Measurements from ENCODE around the gene NPPB. TPM values are rescaled to one million over a fixed set of nuclear protein-coding genes. Genes with fewer than 3 reads are reported as not detected.

NPPB gene
- total RNA-seq, 1 donor from 2014 or later = 0.41 TPM

DNA sequence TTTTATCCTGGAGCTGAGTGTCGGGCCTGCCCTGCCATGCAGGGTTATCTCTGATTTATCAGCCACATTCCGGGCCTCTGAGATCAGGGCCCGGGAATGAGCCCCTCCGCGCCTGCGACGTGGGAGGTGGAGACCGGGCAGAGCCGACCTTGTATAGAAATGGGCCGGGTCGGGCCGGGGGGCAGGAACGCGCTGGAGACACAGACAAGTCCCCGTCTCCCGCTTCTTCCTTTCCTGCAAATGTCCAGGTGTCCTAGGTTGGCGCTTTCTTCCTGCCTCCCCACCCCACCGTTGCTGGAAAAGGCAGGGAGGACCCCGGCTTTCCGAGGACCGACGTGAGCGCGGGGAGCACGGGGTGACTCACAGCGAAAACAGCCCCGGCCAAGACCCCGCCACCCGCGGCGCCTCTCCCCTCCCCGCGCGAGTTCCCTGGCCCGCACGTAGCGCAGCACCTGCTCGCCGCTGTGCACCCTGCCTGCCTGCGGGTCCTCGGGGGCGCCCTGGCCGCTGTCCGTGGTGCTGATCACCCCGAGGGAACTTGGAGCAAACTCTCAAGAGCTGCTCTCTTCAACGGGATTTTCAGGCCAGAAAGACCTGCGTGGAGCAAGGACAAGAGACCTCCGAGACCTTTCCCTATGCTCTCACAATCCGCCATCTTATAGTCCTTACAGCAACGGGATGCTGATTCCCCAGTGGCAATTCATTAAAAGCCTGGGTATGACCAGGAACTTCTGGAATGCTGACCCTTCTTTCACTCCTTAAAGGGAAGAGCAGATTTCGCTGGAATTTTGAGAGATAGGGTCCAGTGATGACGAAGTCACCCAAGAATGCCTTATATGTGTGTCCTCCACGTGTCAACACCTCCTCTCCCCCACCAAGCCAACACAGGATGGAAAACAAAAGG, 475 bp upstream of the NPPB start:
- FAIRE-seq = no peak
- peak; percentile 31 to 59 for DNase-seq (ENCODE audit: low spot score in 2 of 2)

DNA sequence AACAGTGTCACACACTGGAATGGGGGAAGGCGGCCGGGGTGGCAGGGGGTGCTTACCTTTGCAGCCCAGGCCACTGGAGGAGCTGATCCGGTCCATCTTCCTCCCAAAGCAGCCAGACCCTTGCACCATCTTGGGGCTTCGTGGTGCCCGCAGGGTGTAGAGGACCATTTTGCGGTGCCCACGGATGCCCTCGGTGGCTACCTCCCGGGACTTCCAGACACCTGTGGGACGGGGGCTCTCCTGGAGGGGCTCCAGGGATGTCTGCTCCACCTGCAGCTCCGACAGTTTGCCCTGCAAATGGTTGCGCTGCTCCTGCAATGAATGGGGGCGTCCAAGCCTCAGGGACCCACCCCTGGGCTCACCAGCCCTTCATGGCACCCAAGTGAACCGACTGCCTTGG, 587 bp downstream of the NPPB start:
- FAIRE-seq = no peak
- DNase-seq (ENCODE audit: low spot score in 2 of 2) = no peak

DNA sequence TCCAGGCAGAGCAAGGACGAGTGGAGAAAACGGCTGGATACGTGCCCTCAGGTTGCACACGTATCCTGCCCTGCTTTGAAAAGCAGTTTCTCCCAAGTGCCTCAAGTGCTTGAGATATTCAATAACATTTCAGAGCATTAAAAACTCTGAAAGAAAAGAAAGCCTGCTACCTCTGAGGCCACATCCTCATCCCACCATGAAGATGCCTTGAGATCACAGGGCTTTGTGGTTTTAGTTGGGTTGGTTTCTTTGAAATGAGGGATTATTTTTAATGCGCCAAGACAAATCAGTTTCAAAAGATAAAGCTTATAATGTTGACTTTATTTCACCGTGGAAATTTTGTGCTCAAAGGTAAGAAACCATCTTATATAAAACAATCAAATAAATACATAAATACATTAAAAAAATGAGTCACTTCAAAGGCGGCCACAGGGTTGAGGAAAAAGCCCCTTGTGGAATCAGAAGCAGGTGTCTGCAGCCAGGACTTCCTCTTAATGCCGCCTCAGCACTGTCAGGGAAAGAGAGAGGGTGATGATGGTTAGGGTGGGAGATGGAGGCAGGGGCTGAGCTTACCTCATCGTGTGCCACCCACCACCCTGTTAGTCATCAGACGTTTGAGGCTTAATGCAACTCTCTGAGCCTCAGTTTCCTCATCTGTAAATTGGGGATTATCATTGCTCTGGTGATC, 1.4 kb downstream of the NPPB start:
- DNase-seq (ENCODE audit: low spot score in 2 of 2) = no peak

DNA sequence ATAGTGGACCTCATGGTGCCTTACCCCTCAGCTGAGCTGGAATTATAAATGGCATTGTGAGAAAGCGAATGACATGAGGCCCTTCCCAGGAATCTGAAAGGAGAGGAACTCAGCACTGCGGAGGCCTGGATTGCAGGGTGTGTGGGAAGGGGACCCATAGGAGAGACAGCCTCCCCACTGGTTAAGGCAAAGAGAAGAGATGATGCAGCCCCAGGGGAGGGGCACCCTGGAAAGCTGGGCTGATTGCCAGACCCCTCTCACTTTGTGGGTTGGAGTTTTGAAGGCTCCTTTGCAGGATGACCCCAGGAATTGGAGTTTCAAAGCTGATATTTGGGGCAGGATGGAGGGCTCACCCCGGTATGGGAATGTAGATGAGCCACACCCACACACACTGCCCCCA, 2.0 kb downstream of the NPPB start:
- DNase-seq (ENCODE audit: low spot score in 2 of 2) = no peak
- no peak for FAIRE-seq

More for the DNA sequence above, 1.4 kb downstream of the NPPB start:
- FAIRE-seq = no peak

DNA sequence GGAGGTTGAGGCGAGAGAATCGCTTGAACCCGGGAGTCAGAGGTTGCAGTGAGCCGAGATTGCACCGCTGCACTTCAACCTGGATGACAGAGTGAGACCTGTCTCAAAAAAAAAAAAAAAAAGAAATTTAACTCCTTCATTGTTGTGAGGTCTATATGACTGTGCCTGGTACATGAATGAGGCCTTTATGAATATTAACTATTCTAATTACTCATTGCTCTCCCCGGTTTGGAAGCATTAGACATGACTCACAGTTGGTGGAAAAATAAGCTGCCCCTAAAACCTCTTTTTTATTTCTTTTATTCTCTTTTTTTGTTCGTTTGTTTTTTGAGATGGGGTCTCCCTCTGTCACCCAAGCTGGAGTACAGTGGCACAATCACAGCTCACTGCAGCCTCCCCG, 3.3 kb downstream of the NPPB start:
- no peak for DNase-seq (ENCODE audit: low spot score in 2 of 2)
- no peak for FAIRE-seq

DNA sequence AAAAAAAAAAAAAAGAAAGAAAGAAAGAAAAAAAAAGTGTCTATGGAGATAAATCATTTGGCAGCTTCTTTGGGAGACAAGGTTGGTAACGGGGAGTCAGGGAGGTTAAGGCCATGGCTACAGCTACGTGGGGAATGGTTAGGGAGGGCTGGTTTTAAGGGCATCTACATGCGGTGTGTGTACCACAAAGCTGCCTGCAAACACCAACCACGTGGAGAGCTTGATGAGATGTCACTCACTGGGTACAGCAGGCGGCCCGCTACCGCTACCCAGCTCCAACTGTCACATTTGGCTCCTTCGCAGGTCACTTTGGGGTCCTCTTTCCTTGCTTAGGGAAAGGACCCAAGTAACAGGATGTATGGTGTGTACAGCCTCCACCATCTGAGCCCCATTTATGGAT, 4.2 kb downstream of the NPPB start:
- no peak for DNase-seq (ENCODE audit: low spot score in 2 of 2)

DNA sequence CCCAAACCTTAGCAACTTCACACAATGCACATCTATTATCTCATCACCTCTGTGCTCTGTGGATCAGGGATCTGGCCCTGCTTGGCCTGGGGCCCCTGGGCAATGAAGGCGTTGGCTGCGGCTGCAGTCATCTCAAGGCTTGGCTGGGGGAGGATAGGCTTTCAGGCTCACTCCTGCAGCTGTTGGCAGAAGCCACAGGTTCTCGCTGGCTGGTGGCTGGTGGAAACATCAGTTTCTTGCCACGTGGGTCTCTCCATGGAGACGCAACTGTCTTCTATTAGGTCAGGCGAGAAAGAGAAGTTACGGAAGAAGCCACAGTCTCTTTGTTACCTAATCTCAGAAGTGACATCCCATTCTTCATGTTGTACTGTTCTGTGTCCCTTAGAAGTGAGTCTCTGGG, 7.6 kb downstream of the NPPB start:
- FAIRE-seq (no peak), DNase-seq (ENCODE audit: low spot score in 2 of 2) (no peak)

More for the DNA sequence above, 4.2 kb downstream of the NPPB start:
- FAIRE-seq = no peak

DNA sequence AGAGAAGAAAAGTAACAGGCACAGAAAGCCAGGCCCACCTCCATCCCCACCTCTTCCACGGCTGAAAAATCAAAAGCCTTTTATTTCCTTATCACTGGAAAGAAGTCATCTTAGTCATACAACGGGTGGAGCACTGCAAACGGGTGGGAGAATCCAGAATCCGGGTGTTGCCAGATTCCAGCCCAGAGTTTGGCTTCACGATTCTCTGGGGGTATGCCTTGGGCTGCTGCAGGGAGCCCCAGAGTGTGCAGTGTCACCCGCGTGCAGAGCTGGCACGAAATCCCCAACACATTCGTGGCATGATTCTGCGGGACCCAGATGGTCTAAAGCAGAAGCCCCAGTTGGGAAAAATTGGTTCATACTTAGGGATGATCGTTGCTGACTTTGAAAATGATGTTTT, 8.6 kb downstream of the NPPB start:
- no peak for FAIRE-seq
- DNase-seq (ENCODE audit: low spot score in 2 of 2) = no peak

DNA sequence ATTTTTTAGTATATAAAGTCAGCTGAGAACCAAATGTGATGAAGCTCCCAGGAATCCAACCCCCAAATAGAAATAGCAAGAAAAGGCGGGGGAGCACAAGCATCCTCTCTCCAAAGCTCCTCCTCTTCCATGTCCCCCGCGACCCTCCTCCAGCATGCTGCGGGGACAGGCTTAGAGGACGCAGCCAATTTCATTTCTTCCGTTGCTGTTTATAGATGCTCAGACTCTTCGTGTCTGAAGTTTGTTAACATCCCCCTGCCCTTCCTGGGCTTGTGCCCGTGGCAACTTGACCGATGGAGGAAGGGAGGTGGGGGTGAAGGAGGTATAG, 10.4 kb downstream of the NPPB start:
- no peak for DNase-seq (ENCODE audit: low spot score in 2 of 2)
- no peak for FAIRE-seq

DNA sequence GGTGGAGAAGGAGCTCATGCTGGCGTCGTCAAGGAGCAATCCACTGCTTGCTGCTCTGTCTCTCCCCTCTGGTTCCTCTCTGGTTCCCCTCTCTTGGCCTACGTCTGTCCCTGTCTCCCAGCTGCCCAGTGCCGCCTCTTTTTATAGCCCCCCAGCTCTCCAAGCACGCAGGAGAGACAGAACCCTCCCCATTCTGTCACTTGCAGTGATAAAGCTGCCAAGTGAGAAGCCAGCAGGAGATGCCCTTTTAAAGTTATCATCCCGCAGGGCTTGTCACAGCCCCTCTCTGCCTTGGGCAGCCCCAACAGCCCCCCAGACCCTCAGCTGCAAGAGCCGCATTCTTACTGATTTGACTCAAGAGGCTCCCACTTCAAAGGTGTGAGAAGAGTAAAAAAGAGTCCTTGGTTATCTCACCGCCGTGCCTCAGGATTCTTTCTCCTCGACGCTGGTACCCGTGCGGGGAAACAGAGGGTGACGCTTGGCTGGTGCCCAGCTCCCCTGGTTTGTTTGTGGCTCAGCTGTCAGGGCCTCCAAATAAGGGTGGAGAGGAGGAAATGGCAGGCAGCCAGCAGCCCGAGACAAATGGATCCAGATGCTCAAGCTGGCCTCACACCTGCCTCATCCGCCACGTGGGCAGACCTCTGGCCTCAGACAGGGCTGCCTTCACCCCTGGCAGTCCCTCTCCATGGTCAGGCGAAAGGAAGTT, 10.9 kb downstream of the NPPB start, which contains the start of gene NPPA:
NPPA (minus strand) TSS at position 117 of the 706 bp plus-strand sequence; CDS start at position 18, 99 bp downstream.
- peak in 1 of 2 donors; percentile 48 for DNase-seq (ENCODE audit: low spot score in 2 of 2)

DNA sequence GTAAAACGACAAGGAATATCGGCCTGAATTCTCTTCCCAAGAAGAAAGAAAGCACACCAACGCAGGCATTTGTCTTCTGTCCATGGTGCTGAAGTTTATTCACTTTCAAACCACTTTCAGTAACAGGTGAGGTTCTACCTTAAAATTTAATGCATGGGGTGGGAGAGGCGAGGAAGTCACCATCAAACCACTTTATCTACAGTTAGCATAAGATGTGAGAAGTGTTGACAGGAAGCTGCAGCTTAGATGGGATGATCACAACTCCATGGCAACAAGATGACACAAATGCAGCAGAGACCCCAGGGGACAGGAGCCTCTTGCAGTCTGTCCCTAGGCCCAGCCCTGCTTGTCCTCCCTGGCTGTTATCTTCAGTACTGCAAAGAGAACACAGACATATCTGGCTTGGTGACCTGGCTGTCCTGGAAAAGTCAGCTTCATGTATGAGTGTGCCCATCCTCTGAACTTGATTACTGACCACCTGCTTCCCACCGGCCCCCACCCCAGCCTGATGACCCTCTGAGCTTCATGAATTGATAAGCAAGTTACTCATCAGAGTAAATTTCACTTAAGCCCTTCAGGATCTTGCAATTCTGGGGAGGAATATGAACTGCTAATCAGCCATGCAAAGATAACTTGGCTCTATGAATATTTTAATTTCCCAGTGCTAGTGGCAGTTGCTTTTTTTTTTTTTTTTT, 13.0 kb downstream of the NPPB start:
- DNase-seq (ENCODE audit: low spot score in 2 of 2) = no peak
- FAIRE-seq = no peak

More for the DNA sequence above, 10.9 kb downstream of the NPPB start, which contains the start of gene NPPA:
- FAIRE-seq = no peak

DNA sequence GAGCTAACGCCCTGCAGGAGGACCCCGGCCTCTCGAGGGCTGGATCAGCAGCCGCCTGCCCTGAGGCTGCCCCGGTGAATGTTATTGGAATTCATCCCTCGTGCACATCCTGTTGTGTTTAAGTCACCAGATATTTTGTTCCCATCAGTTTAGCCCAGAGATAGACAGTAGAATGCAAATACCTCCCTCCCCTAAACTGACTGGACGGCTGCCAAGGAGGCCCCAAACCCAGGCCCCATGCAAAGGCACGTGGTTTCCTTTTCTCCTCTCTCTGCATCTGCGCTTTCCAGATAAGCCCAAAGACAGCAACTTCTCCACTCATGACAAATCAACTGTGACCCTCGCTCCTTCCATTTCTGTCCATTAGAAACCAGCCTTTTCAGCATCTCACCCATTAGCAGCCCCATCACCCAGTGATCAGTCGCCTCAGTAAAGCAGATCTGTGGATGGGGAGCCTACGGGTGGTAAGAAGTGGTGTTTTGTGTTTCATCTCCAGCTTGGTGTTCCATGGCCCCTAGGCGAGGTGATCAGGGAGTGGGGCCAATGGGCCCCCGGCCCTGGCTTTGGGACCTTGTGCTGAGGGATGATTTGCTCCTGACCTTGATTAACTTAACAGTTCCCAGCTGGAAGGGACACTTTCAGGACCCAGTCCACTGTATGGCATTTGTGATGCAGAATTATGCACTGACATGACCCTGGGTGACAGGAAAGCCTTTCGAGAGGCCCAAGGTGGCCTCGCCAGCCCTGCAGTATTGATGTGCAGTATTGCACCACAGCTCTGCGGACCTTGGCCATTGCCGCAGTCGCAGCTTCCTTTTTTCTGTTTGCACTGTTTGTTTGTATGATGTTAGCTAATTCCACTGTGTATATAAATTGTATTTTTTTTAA, 16.3 kb downstream of the NPPB start:
- no peak for FAIRE-seq
- DNase-seq (ENCODE audit: low spot score in 2 of 2) = no peak

DNA sequence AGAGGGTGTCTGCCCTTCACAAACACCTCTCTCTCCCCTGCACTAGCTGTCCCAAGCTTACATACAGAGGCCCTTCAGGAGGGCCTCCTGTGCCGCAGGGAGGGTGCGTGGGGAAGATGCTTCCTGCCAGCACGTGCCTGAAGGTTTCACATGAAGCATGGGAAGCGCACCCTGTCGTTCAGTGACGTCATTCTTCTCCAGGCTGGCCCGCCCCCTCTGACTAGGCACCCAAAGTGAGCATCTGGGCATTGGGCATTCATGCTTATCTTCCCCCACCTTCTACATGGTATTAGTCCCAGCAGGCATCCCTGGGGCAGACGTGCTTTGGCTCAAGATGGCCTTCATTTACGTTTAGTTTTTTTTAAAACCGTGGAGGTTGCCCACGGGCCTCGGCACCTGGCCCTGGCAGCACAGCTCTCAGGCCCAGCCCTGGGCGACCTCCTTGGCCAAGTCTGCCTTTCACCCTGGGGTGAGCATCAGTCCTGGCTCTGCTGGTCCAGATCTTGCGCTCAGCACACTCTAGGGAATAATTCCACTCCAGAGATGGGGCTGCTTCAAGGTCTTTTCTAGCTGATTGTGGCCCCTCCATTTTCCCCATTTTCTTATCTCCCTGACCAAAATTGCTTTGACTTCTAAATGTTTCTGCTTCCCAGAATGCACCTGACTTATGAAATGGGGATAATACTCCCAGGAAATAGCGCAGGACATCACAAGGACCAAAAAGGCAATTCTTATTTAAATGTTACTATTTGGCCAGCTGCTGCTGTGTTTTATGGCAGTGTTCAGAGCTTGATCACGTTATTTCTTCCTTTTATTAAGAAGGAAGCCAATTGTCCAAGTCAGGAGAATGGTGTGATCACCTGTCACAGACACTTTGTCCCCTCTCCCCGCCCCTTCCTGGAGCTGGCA, 17.2 kb downstream of the NPPB start:
- no peak for FAIRE-seq
- DNase-seq (ENCODE audit: low spot score in 2 of 2) = peak in 1 of 2 donors; percentile 46

DNA sequence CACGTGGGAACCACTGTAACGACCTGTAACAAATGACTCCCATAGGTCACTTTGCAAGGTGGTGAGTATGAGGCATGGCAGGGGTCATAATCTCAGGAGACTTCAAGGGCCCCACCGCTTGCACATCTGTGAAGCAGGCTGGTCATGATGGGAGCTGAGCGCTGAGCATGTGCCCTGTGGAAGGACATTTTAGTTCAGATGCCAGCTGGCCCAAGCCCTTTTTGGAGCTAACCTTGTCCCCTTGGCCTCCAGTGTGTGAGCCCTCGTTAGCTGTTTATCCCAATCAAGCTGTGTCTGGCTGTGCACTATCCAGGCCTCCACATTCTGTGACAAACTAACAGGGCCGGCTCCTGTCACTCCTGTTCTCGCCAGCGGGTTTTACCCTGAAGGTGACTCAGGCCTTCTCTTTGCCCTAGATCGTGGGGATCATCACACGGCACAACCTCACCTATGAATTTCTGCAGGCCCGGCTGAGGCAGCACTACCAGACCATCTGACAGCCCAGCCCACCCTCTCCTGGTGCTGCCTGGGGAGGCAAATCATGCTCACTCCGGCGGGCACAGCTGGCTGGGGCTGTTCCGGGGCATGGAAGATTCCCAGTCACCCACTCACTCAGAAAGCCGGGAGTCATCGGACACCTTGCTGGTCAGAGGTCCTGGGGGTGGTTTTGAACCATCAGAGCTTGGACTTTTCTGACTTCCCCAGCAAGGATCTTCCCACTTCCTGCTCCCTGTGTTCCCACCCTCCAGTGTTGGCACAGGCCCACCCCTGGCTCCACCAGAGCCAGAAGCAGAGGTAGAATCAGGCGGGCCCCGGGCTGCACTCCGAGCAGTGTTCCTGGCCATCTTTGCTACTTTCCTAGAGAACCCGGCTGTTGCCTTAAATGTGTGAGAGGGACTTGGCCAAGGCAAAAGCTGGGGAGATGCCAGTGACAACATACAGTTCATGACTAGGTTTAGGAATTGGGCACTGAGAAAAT, 18.7 kb downstream of the NPPB start:
- FAIRE-seq (no peak), DNase-seq (ENCODE audit: low spot score in 2 of 2) (no peak)

DNA sequence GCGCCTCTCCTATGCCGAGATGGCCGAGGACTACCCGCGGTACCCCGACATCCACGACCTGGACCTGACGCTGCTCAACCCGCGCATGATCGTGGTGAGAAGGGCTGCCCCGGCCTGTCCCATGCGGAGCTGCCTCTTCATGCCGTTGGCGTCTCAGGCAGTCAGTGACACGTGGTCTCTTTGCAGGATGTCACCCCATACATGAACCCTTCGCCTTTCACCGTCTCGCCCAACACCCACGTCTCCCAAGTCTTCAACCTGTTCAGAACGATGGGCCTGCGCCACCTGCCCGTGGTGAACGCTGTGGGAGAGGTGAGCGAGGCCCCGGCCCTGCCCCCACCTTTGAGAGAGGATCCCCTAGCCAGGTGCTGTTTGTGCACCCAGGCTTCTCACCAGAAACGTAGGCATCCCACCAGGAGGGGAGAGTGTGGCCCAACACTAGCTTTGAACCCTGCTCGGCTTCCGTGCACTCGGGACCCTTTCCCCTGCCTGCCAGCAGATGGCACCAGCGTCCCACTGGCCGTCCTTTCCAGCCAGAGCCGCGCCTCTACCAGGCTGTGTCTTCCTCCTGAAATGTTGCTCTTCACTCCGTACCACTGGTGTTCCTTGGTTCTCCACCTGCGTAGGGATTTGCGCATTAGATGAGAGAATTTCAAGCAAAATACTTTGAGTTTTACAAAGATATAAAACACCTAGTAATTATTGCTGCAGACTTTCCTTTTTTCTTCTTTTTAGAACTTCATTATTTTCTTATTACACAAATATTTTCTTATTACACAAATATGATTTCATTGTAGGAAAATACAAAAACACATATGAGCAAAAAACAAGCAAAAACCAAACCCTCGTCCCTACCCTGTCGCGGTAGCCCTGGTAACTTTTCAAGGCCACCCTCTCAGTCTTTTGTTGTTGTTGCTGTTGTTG, 20.1 kb downstream of the NPPB start:
- FAIRE-seq (no peak), DNase-seq (ENCODE audit: low spot score in 2 of 2) (peak; percentile 76 to 92)

DNA sequence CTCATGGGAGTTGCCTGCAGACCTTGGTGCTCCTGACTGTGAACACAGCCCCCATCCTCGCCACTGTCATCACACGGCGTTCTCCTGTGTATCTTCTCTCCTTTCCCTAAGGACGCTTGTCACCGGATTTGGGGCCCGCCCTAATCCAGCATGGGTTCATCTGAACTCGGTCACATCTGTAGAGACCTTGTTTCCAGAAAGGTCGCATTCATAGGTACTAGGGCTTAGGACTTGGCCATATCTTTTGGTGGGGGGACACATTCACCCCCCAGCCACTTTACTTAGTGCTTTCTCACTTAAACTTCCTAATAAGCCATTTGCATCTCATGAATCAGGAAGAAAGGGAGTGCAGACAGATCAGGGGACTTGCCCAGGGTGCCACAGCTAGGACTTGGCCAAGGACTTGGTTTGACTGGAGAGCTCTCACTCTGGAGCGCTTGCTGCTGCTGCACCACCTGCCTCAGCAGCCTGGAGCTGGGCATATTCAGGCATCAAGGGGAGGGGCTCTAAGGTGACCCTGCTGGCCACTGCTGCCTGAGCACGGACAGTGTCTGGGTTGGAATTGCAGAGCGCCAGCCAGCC, 20.9 kb downstream of the NPPB start:
- FAIRE-seq (no peak), DNase-seq (ENCODE audit: low spot score in 2 of 2) (no peak)

Measured in frontal cortex (tissue), 4 donors.